IPS DF 4.7 (cell line): ENCODE results near the gene MOB1B.
A peak's percentile ranks its signal among the peaks of the same experiment; 100 is the strongest.
"Not testable (repeated sequence)": the region's sequence is repeated elsewhere in the genome, so short reads cannot be mapped to it uniquely, and the experiment has no call there.

Source experiments
- DNase-seq: peaks from one replicate; pipeline ENCODE4 v3.0.0-alpha.2; 2013; ENCODE audit warnings: low spot score; ENCODE audit errors: extremely low read depth

MOB1B gene

DNA sequence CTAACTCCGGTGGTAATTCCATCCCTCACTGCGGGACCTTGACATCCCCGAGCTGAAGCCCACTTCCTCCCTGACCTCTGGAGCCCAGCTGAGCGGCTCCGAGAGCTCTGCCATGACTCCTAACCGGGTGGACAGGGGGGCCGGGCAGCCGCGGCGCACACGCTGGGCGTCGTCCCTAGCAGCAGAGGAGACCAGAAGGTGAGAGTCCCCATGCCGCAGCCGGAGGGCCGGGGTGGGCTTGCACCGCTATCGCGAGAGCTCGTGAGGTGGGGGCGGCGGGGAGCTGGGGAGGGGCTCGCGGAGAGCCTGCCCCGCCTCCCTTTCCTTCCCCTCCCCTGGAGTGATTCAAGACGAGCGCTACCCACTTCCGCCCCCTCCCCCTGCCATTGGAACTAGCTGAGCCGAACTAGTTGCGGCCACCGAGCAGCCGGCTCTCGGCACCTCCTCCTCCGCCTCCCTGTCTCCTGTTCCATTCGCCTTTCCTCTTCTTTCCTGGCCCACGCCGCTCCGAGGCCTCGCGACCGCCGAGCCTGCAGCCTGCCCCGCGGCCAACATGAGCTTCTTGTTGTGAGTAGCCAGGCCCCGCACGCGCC, at the start of gene MOB1B:
MOB1B (plus strand) TSS at position 386 of the 593 bp plus-strand sequence; CDS start at position 554, 168 bp downstream.
- peak; percentile 56 for DNase-seq

DNA sequence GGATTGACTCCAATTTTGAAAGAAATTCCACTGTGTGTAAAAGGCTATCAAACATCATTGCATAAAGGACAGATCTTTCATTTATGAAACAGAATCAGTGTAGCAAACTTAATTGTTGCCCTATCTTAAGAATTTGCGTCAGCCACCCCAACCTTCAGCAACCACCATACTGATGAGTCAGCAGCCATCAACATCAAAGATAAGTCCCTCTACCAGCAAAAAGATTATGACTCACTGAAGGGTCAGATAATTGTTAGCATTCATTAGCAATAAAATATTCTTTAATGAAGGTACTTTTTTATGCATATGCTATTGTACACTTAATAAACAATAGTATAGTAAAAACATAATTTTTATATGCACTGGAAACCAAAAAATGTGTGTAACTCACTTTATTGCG, 46.7 kb upstream of the MOB1B start:
- DNase-seq = no peak

DNA sequence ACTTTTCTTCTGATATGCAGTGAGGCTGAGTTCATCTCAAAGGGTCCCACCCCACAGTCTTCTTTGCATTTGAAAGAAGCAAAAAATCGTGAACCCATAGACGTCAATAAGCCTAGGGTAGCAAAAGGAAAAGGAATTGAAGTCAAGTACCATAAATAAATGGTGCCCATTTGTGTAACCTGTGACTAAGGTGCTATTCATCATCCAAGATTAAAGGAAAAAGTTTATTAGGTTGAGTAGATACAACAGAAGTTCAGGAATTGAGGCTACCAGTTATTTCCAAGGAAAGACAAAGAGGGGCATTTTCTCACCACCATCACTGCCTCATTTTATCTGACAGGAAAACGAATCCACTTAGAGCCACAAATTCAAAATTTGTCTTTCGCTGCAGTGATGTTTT, 43.7 kb upstream of the MOB1B start:
- DNase-seq = no peak

DNA sequence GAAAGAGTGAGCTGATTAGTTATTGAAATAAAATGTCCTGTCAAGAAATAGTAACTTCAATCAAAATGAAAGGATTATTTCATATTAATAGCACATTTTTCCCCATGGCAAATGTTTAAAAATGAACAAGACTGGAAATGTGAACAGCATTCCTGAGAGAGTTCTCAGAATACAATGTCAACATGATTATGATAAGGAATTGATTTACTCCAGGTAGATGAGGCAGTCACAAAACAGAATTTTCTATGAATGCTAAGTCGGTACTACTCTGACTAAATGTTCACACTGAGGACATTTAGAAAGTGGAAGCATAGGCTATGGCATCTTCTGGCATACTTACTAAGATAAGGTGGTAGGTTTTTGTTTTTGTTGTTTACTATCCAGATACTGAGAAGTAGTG, 43.1 kb upstream of the MOB1B start:
- no peak for DNase-seq

DNA sequence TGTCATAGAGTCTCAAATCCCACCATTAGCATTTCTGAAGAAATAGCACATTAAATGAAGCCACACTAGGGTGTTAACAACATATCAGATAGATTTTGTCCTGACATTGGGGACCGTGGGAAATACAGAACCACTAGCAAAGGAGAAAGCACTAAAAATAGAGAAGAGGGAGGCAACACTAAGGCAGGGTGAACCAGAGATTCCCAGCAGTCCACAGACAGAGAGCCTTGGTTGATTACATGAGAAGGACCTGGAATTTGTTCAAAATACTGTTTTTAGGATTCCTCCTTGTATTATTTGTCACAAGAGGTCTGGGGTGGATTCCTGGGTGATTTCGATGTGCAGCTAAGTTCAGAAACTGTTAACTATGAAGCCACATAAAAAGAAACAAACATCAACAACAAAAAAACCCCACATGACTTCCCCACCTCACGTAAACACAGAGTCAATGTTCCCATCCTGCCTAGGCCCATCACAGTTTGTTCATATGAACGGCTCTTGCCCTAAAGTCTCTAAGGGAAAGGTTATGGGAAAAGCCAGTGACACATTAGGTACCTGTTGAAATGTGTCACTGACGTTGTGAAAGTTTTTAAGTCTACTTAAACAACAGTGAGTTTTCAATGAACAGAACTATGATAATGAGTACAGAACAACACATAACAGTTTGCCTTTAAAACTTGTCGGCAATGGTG, 38.9 kb upstream of the MOB1B start:
- DNase-seq = no peak

DNA sequence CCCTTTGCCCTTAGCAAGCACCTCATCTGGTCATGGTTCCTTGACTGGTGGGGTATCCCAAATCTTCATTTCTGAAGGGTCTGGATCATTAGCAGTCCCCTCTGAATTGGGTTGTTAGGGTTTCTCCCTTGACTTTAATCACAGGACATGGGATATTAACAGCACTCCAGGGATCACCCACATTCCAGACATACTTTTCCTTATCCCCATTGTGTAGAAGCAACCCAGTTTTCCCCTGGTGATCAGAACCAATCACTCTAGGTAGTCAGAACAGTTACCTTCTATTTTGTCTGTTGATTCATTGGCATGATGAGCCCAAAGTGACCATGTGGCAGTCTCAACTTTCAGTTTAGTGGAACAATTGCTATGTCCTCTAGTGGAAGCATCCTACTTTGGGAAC, 33.4 kb upstream of the MOB1B start:
- DNase-seq = peak; percentile 51

DNA sequence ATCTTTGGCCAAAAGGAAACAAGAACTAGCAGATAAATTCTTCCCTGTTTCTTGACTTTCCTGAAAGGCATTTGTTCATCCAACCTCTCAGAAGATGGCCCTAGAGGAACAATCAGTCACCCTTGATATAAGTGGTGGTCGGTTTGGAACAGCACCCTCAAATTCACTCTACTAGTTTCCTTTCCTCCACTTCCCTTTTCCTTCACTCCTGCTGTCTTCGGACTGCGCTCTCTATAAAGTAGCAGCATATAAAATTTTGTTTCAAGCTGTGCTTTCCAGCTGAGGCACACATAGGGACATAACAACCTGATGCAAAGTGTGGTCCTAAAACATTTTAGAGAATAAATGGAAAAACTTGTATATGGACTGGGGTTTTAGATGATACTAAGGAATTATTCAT, 29.0 kb upstream of the MOB1B start:
- DNase-seq = no peak

DNA sequence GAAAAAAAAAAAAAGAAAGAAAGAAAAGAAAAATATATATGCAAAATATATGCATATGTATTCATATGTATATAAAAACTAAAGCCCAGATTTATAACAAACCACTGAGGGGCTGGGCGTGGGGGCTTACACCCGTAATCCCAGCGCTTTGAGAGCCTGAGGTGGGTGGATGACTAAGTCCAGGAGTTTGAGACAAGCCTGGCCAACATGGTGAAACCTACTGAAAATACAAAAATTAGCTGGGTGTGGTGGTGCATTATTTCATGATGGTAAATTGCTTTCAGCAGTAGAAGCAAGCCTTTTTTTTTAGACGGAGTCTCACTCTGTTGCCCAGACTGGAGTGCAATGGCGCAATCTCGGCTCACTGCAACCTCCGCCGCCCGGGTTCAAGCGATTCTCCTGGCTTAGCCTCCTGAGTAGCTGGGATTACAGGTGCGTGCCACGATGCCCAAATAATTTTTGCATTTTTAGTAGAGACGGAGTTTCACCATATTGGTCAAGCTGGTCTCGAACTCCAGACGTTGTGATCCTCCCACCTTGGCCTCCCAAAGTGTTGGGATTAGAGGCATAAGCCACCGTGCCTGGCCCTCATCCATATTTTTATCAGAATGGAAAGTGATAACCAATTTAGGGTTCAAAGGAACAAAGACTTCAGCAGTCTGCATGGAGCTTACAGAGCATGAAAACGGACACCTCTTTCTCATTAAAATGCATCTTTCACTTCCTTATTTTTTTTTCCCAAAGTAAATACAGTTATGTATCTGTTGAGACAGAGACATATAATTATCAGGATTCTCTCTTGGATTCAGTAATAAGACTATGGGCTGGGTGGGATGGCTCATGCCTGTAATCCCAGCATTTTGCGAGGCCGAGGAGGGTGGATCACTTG, 27.7 kb upstream of the MOB1B start:
- no peak for DNase-seq

DNA sequence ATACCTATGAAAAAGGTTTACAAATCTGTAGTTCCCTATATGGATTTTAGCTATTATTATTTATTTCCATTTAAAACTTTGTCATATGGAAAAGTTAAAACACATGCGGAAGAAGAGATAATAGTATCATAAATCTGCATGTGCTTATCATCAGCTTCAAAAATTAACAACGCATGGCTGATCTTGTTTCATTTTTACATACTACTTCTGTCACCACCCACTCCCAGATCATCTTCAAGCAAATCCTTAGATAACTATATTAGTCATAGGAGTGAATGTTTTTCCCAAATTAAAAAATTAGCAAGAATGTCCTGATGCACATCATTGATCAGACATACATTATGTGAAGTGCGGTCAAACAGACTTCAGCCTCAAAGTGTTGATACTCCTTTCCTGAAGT, 24.6 kb upstream of the MOB1B start:
- DNase-seq = no peak

DNA sequence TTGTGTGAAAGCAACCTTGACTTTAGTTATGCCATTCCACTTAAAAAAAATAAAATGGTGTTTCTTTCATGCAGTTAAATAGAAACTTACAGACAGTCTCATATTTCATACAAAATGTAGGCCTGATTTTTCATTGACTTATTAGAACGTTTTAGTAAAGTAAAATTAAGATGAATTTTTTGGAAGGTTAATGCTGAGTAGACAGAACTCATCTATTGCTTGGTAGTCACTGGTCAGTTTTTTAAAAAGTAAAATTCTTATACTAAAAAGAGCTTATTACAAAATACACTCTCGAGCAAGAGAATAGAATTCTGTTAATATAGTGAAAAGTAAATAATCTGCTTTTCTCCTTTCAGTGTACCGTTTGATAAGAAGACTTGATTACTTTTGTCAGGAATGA, 21.4 kb upstream of the MOB1B start:
- no peak for DNase-seq

DNA sequence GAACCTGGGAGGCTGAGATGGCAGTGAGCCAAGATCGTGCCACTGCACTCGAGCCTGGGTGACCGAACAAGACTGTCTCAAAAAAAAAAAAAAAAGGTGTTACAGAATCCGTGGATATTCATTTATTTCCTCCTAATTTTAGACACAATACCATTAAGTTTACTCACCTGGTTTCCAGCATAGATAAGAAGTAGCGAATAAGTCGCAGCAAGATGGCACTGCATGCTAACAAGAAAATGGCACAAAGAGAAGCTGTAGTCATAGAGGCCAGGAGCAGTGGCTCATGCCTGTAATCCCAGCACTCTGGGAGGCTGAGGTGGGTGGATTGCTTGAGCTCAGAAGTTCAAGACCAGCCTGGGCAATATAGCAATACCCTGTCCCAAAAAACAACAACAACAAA, 17.0 kb upstream of the MOB1B start:
- DNase-seq = no peak

DNA sequence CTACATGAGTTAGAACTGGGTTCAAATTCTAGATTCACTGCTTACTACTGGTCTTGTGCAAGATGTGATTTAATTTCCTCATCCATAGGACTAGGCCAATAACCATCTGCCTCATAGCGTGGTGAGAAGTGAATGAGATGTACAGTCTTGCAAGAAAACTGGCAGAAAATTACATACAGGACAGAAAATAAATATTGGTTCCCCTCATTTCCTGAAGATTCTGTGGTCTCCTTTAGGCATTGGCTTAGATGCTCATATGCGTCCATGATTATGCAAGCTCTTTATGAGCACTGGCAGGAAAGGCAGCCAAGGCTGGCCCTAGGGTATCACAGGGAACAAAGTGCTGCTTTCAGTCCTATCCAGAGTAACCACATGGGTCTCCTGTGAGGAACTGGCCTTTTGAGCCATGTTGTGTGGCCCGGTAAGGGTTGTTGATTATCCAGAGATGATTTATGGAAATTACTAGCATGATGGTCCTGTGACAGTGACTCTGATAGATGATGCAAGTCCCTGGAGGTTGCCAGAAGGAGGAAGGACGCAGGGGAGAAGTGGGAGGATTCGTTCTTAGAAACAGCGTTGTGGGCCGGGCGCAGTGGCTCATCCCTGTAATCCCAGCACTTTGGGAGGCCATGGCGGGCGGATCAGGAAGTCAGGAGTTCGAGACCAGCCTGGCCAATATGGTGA, 9.9 kb upstream of the MOB1B start:
- DNase-seq = no peak

DNA sequence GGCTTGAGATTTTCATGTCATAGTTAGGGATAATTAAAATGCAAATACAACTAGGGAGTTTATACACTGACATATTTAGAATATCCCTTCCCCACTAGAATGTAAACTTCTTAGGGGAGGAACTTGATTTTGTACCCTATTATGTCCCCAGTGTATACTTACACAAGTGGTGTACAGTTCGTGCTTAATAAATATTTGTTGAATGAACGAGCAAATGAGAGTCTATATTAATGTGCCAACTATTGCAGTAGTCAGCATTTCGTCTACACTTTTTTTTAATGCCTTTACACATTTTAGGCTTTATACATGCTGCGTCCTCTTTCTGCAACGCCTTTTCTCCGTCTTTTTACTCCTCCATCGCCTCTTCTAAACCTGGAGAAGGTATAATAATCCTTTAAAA, 8.4 kb upstream of the MOB1B start:
- no peak for DNase-seq

DNA sequence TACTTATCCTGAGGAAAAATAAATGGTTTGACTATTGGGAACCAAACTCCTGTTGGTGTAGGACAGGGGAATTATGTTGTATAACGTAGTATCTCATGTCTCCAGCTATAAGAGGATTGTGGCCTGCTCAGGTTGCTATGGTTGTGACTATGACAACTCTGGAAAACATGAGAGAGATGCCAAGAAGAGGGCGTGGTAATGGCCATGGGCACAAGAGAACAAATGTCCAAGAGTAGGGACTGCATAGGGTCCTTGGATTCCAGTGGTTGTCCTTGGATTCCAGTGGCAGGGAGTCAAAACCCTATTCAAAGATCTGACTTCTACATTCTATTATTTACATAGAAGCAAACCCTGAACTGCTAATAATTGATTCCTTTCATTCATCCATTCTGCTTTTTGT, 6.8 kb upstream of the MOB1B start:
- DNase-seq = no peak

DNA sequence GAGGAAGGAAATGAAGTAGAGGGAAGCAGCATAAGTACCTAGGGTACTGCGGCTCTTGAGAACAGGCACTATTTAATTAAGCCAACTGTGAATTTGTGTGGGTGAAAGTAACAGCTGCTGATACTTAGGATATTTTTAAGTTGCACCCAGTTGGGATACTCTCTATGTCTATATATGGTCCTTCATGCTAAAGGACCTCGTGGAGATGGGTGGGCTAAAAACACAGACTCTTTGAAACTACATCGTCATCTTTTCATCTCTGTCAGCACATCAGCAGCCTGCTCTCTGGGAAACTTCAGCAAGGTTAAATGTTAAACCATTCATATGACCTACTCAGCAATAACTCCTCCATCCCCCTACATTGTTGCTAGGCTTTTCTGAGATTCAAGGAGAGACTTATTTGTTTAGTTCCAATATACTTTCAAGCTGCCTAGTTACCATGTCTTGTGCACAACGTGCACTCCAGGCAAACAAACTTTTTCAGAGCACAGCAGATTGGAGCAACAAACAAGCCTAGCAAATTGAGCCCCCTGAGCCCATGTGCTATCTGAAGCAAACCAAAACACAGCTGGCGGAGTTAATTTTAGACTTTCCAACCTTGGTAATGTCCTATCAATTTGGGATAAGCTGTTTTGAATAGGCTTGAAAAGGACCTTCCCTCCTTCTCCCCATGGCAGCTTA, 6.2 kb upstream of the MOB1B start:
- DNase-seq = no peak

DNA sequence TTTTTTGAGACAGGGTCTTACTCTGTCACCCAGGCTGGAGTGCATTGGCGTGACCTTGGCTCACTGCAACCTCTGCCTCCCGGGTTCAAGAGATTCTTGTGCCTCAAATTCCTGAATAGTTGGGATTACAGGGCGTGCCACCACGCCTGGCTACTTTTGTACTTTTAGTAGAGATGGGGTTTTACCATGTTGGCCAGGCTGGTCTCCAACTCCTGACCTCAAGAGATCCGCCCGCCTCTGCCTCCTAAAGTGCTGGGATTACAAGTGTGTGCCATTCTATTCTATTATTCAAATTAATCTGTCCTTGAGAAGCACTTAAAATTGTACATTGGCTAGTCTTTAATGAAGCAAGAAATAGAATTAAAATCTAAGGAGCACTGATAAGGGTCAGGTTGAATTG, 3.6 kb upstream of the MOB1B start:
- DNase-seq = not testable (repeated sequence)

DNA sequence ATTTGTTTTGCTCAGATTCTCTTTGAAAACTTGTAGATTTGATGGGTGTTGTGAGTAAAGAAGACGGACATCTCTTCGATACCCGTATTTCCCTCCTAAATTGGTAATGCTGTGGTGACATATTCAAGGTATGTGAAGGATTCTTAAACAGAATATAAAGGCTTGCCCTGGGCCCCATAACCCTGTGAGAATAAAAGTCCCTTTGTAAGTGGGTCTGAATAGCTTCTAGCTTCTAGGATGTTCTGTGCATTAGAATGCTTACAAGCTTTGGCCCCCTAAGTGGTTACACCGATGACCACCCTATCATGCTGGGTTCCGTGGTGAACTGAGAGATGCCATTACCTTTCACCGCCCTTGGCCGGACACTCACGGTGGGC, 574 bp upstream of the MOB1B start:
- no peak for DNase-seq

DNA sequence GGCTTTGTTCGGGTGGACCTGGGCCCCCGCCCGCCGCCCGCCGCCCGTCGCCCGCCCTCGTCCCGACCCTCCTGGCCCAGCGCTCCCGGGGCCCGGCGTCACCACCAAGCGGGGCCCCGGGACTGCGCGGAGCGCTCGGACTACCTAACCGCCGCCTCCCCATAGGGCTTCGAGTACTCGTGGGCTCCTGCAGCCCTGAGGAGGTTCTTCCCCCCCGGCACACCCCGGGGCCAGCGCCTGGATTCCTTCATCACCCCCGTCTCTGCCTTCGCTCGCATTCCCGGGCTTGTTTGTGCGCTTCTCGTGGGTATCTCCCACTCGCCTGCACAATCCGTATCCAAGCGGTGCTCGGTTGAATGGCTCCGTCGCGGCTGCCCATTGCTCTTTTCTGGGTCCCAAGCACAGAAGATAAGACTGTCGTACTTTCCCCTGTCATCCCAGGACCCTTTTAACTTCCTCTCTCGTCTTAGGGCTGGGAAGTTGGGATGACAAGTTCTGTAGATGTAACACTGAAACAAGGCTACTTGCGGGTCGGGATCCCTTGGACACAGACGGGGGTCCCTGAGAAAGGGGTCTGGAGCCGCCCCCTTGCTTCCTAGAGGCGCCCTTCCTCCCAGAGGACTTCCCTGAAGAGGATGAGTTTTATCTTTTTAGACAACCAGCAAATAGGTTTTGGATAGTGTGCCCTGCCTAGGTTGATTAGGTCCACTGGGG, 565 bp downstream of the MOB1B start:
- no peak for DNase-seq

DNA sequence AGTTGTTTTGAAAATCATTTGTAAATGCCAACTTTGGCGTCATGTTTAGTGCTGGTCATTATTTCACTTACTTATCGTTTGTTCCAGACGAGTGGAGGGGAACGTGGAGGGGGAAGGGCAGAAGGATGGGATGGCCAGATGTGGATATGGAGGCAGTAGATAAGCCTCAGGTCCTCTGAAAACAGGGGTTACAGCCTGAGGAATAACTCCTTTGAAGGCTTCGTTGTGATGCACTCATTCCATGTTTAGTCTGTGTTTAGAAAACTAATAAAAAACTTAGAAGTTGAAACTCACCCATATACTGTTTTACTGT, 1.1 kb downstream of the MOB1B start:
- DNase-seq = no peak

DNA sequence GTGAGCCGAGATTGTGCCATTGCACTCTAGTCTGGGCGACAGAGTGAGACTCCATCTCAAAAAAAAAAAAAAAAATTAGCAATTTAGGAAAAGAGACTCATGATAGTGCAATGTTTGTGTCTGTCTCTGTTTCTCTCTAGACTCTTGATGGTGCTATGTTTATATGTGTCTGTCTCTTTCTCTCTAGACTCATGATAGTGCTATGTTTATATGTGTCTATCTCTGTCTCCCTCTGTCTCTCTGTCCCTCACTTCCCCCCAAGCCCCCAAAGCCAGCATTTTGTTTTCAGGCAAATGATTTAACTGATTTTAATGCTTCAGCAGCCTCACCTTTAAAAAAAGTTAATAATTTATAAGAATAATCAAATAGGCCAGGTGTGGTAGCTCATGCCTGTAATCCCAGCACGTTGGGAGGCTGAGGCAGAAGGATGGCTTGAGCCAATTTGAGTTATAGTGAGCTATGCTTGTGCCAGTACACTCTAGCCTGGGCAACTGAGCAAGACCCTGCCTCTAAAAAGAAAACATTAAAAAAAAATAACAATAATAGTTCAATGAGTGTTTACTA, 6.9 kb downstream of the MOB1B start:
- DNase-seq = no peak

DNA sequence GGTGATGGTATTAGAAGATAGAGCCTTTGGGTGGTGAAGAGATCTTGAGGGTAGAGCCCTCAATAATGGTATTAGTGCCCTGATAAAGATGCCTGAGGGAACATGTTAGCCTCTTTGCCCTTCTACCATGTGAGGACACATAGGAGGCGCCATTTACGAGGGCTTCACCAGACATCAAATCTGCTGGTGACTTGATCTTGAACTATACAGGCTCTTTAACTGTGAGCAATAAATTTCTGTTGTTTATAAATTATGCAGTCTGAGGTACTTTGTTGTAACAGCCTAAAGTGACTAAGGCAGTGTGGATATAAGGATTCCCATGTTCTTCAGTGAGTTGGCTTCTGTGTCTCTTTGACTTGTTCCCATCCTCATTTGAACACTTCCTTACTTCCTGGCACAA, 11.8 kb downstream of the MOB1B start:
- DNase-seq = no peak
